NCI-H345 treated with DMSO at 0.1 percent for 48 hours (cell line): ENCODE results near the gene MAML3.

Source experiments
- DNase-seq: peaks from one replicate; lab custom pipeline; 2025; ENCODE audit not compliant: unreplicated experiment; lab: John Stamatoyannopoulos, UW

The MAML3 gene

GRCh38 chr4:139933541-139933940, 220.4 kb downstream of the MAML3 start:
- DNase-seq = no peak

- no peak for DNase-seq
These were observed 220.9 kb downstream of the MAML3 start for GRCh38 chr4:139933104-139933503.

- DNase-seq = no peak
These were observed 229.2 kb downstream of the MAML3 start for GRCh38 chr4:139924782-139925181.

GRCh38 chr4:139922406-139923024, 231.5 kb downstream of the MAML3 start:
- DNase-seq = no peak

GRCh38 chr4:139921429-139922184, 232.4 kb downstream of the MAML3 start:
- peak; percentile 90 for DNase-seq

GRCh38 chr4:139920486-139921002, 233.4 kb downstream of the MAML3 start:
- no peak for DNase-seq

GRCh38 chr4:139919521-139919920, 234.5 kb downstream of the MAML3 start:
- no peak for DNase-seq

- DNase-seq = no peak
These were observed 235.0 kb downstream of the MAML3 start for GRCh38 chr4:139919004-139919403.

GRCh38 chr4:139918591-139918990, 235.4 kb downstream of the MAML3 start:
- no peak for DNase-seq

GRCh38 chr4:139917896-139918295, 236.1 kb downstream of the MAML3 start:
- no peak for DNase-seq

- no peak for DNase-seq
These were observed 237.9 kb downstream of the MAML3 start for GRCh38 chr4:139916041-139916440.

GRCh38 chr4:139915037-139915436, 238.9 kb downstream of the MAML3 start:
- no peak for DNase-seq

GRCh38 chr4:139913995-139914598, 239.9 kb downstream of the MAML3 start:
- no peak for DNase-seq

- no peak for DNase-seq
These were observed 240.5 kb downstream of the MAML3 start for GRCh38 chr4:139913398-139913990.

- no peak for DNase-seq
These were observed 241.5 kb downstream of the MAML3 start for GRCh38 chr4:139912445-139912844.

- DNase-seq = no peak
These were observed 243.9 kb downstream of the MAML3 start for GRCh38 chr4:139910106-139910505.

- no peak for DNase-seq
These were observed 245.1 kb downstream of the MAML3 start for GRCh38 chr4:139908636-139909437.

- DNase-seq = no peak
These were observed 246.8 kb downstream of the MAML3 start for GRCh38 chr4:139907001-139907809.

GRCh38 chr4:139905489-139905888, 248.5 kb downstream of the MAML3 start:
- DNase-seq = no peak

- no peak for DNase-seq
These were observed 249.6 kb downstream of the MAML3 start for GRCh38 chr4:139904406-139904805.
